Mucosa of descending colon (tissue), 3 donors: ENCODE results near the gene GMPPA. TPM values are rescaled to one million over a fixed set of nuclear protein-coding genes. Genes with fewer than 3 reads are reported as not detected.

ENCODE experiments used
- ATAC-seq: fragments of 200-7000 bp; cut with Tn5 transposase; one replicate; pipeline ENCODE4 v1.9.1; 2020; ENCODE audit warnings: mild to moderate bottlenecking, moderate library complexity
- DNase-seq, 3 donors: peaks; one replicate each; pipeline ENCODE4 v3.0.0-alpha.2; 2020
- H3K36me3 ChIP-seq: fragments of 200-600 bp; one replicate; pipeline ENCODE4 v1.8.0; 2021; ENCODE audit warnings: low read depth, mild to moderate bottlenecking
- H3K4me1 ChIP-seq: fragments of 200-600 bp; one replicate; pipeline ENCODE4 v1.8.0; 2021; ENCODE audit warnings: low read depth, mild to moderate bottlenecking
- H3K4me3 ChIP-seq: fragments of 200-600 bp; one replicate; pipeline ENCODE4 v1.8.0; 2021; ENCODE audit warnings: mild to moderate bottlenecking
- H3K9me3 ChIP-seq: fragments of 200-600 bp; one replicate; pipeline ENCODE4 v1.8.0; 2021; ENCODE audit warnings: mild to moderate bottlenecking
- CTCF ChIP-seq: fragments of 200-600 bp; IDR thresholded peaks from one replicate; pipeline ENCODE4 v1.8.0; 2022; ENCODE audit warnings: antibody characterized with exemption, mild to moderate bottlenecking
- intact Hi-C, 2 donors: fragments of 100-400 bp; cut with DNase I in 1 of 2; cut with micrococcal nuclease in 1 of 2; formaldehyde crosslinking; loops; one replicate each; pipeline versions ENCODE4 v1.11.0 to v1.11.1; 2022; cut with DNase I, micrococcal nuclease
- total RNA-seq, 3 donors: library from RNA; stranded (reverse); fragmentation: NEBNext Ultra II Directional in 2 of 3; extraction: Animal tissue kit (Norgen Biotek cat#: 25700) in 2 of 3; gene quantifications; one replicate each; pipeline versions ENCODE4 v1.2.1 to v1.2.4, GENCODE V29; 2021 to 2023
- donor health status: DM: no; HTN: no; CAD: no; lungs with moderate emphysema.
- donor health status: DM: no; HTN: no; CAD: no.
- donor health status: DM: no; HTN: yes; CAD: no.

GMPPA gene
- total RNA-seq, 3 donors from 2014 or later = 33.6 to 52.6 (median 43.6) TPM

DNA sequence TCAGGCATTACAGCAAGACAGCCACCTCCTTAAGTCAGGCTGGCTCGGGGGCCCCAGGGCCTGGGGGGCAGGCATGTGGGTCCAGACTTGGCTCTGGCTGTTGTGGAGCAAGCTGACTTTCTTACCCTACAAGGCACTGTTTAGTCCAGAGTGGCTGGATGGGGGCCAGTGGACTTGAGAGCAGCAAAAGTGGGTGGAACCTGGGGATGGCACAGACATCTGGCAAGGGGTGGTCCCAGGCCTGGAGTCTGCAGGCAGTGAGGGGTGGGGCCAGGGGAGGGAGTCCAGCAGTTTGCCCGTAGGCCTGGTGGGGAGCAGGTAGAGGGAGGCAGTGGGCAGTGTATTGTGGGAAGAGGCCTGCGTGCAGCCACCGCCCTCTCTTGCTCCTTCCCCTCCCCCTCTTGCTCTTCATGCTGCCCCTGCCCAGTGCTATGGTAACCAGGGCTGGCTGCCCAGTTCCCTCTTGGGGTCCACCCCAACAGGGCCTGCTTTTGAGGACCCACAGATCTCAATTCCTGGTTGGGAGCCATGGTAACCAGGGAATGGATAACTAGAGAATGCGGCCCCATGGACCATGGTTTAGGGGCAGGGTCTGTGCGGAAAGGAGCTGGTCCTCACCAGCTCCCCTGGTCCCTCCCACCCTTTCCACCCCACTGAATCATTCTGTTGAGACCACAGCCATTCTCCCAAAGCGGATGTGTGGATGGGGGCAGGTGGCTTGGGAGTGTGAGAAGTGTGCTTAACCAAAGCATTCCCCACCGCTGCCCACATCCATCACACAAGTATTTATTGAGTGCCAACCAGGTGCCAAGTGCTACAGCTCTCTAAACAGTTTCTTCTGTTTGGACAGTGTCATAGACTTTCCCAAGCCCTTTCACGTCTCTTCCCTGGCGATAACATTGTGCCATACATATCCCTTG is 44.8 kb upstream of the GMPPA start:
- Histone ChIP-seq H3K36me3 (no peaks in the 10 kb centered on the region), H3K4me3 (no peak overlapping the region), H3K4me1 (peaks cover 2% of the 10 kb centered on the region), H3K9me3 (no peaks in the 10 kb centered on the region)
- ATAC-seq (no peak), DNase-seq (peak in 2 of 3 donors; percentile 27 to 49)
- TF ChIP-seq CTCF = no peak
- intact Hi-C loops = loop anchor here in 1 of 2 donors (5.0 kb wide), 1 partner anchor 37 kb away; the partner anchor contains the start of gene DES

DNA sequence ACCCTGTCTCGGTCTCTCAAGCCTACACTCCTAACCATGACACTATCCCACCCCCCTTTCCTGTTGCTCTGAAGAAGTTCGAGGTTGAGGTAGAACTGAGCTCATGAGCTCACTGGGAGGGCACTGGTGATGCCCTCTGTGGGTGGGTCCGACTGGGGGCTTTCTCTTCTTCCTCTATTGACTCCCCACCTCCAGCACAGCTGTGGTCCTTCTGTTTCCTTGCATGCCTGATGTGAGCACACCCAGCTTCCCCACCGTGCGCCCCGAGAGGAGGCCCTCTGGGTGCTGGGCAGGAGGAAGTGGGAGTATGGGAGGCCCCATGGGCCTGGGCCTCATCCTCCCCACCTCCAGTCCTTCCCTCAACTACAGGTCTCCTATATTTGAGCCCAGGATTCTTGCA is 43.1 kb upstream of the GMPPA start:
- ATAC-seq (no peak), DNase-seq (no peak)
- Histone ChIP-seq H3K4me3 (no peak overlapping the region), H3K9me3 (no peaks in the 10 kb centered on the region), H3K4me1 (peaks cover 2% of the 10 kb centered on the region), H3K36me3 (no peaks in the 10 kb centered on the region)
- TF ChIP-seq CTCF = no peak
- intact Hi-C loops = no loop called here

GRCh38 chr2:219457784-219458369 is 40.8 kb upstream of the GMPPA start:
- DNase-seq (peak in 1 of 3 donors; percentile 22), ATAC-seq (peak; percentile 43)
- TF ChIP-seq CTCF = no peak
- peaks cover 2% of the 10 kb centered on the region for H3K4me1 ChIP-seq
- no peak overlapping the region for H3K4me3 ChIP-seq
- H3K9me3 ChIP-seq = no peaks in the 10 kb centered on the region
- H3K36me3 ChIP-seq = no peaks in the 10 kb centered on the region
- intact Hi-C loops = no loop called here

GRCh38 chr2:219458996-219459395 is 39.7 kb upstream of the GMPPA start:
- intact Hi-C loops = no loop called here
- DNase-seq (no peak), ATAC-seq (no peak)
- Histone ChIP-seq H3K9me3 (no peaks in the 10 kb centered on the region), H3K36me3 (no peaks in the 10 kb centered on the region), H3K4me3 (no peak overlapping the region), H3K4me1 (peaks cover 2% of the 10 kb centered on the region)
- no peak for TF ChIP-seq CTCF

GRCh38 chr2:219459460-219460311 is 39.0 kb upstream of the GMPPA start:
- Histone ChIP-seq H3K4me3 (no peak overlapping the region), H3K36me3 (no peaks in the 10 kb centered on the region), H3K9me3 (no peaks in the 10 kb centered on the region), H3K4me1 (peaks cover 2% of the 10 kb centered on the region)
- intact Hi-C loops = no loop called here
- TF ChIP-seq CTCF = peak; percentile 66
- DNase-seq (peak; percentile 53 to 70 (median 64)), ATAC-seq (peak; percentile 74)
